GM10847 (cell line): ENCODE data around the gene SNRPD3.

Experiments used
- POLR2A ChIP-seq: IDR thresholded peaks from 2 replicates; pipeline ENCODE4 v1.6.1; 2011; ENCODE audit not compliant: insufficient read length; ENCODE audit errors: extremely low read depth

SNRPD3 gene

GRCh38 chr22:24521791-24522245 is 34.0 kb upstream of the SNRPD3 start:
- TF ChIP-seq POLR2A, result no peak

- no peak for TF ChIP-seq POLR2A
These were observed 31.9 kb upstream of the SNRPD3 start for GRCh38 chr22:24523873-24524272.

GRCh38 chr22:24525416-24526037 is 30.3 kb upstream of the SNRPD3 start:
- TF ChIP-seq POLR2A, result no peak

- TF ChIP-seq POLR2A, result no peak
These were observed 29.6 kb upstream of the SNRPD3 start for GRCh38 chr22:24526191-24526590.

GRCh38 chr22:24529898-24530297 is 25.9 kb upstream of the SNRPD3 start:
- TF ChIP-seq POLR2A, result no peak

- no peak for TF ChIP-seq POLR2A
These were observed 23.7 kb upstream of the SNRPD3 start for GRCh38 chr22:24532075-24532474.

- no peak for TF ChIP-seq POLR2A
These were observed 20.5 kb upstream of the SNRPD3 start for GRCh38 chr22:24535348-24535747.

- TF ChIP-seq POLR2A, result no peak
These were observed 19.7 kb upstream of the SNRPD3 start for GRCh38 chr22:24536089-24536488.

GRCh38 chr22:24540470-24540869 is 15.3 kb upstream of the SNRPD3 start:
- TF ChIP-seq POLR2A, result no peak

GRCh38 chr22:24541681-24542515 is 13.9 kb upstream of the SNRPD3 start:
- TF ChIP-seq POLR2A, result no peak

- no peak for TF ChIP-seq POLR2A
These were observed 13.2 kb upstream of the SNRPD3 start for GRCh38 chr22:24542641-24543040.

GRCh38 chr22:24543185-24543601 is 12.6 kb upstream of the SNRPD3 start:
- no peak for TF ChIP-seq POLR2A

- no peak for TF ChIP-seq POLR2A
These were observed 12.0 kb upstream of the SNRPD3 start for GRCh38 chr22:24543679-24544243.

- TF ChIP-seq POLR2A, result no peak
These were observed 7.0 kb upstream of the SNRPD3 start for GRCh38 chr22:24548812-24549211.

GRCh38 chr22:24550028-24550901 is 5.5 kb upstream of the SNRPD3 start:
- no peak for TF ChIP-seq POLR2A

- no peak for TF ChIP-seq POLR2A
These were observed 4.8 kb upstream of the SNRPD3 start for GRCh38 chr22:24550902-24551435.
